Fibroblast of lung (primary cell): ENCODE data around the gene STPG3.

ENCODE experiments used
- EZH2 ChIP-seq: IDR thresholded peaks from 2 replicates; pipeline ENCODE4 v1.5.1; 2012; ENCODE audit warnings: low read length, control low read depth, mild to moderate bottlenecking; ENCODE audit errors: missing control alignments
- TF ChIP-seq, protein P1 (sequence below), 2 donors: IDR thresholded peaks in 1 of 2; conservative IDR thresholded peaks in 1 of 2; 1 replicate in 1 of 2; 2 replicates in 1 of 2; pipeline ENCODE4 v1.5.1; 2011 to 2012; ENCODE audit warnings: low read length in 2 of 2, control low read depth in 1 of 2, inconsistent platforms in 1 of 2, low read depth in 1 of 2, mild to moderate bottlenecking in 1 of 2

DNA sequence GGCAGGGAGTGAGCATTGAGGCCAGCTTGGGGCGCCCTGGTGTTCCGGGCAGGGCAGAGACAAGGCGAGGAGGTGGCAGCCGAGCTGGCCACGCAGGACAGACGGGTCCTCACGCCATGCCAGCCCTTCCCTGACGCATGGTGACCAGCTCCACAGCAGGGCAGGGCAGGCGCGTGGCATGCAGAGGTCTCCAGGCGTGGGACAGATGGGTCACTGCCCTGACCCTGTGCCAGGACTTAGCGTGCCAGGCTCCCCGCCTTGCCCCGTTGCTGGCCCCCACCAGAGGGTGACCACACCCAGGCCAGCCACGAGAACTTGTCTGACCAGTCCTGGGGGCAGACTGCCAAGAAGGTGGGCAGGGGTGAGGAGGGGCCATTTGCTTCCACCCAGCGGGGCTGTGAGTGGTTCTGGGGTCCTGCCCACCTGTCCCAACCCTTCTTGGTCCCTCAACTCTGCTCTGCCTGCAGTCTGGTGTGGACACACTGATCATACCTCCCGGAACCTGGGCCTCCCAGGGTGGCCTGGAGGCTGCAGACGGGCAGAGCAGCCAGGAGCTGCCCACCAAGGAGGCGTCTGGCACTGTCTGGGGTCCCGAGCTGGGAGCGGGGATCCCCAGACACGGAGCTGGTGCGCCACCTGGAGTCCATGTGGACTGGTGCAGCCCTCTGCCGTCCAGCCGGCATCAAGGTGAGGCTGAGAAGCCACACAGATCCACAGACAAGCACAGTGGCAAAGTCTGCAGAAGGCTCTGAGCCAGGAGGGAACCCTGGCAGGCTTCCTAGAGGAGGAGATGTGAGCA lies 23.8 kb upstream of the STPG3 start, which contains the start of gene RNF224:
- TF ChIP-seq, protein P1, sequence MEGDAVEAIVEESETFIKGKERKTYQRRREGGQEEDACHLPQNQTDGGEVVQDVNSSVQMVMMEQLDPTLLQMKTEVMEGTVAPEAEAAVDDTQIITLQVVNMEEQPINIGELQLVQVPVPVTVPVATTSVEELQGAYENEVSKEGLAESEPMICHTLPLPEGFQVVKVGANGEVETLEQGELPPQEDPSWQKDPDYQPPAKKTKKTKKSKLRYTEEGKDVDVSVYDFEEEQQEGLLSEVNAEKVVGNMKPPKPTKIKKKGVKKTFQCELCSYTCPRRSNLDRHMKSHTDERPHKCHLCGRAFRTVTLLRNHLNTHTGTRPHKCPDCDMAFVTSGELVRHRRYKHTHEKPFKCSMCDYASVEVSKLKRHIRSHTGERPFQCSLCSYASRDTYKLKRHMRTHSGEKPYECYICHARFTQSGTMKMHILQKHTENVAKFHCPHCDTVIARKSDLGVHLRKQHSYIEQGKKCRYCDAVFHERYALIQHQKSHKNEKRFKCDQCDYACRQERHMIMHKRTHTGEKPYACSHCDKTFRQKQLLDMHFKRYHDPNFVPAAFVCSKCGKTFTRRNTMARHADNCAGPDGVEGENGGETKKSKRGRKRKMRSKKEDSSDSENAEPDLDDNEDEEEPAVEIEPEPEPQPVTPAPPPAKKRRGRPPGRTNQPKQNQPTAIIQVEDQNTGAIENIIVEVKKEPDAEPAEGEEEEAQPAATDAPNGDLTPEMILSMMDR (conservative IDR thresholded peaks at IDR 0.05 in 1 of 2, IDR thresholded peaks at IDR 0.05 in 1 of 2; ENCODE audit: low read depth in 1 of 2, low read length in 2 of 2), result peak; percentile 66 to 83
- no peak for TF ChIP-seq EZH2
